HL-60 (cell line): ENCODE measurements around the gene RYR2.

Experiments
- CTCF ChIP-seq: IDR thresholded peaks from one replicate; pipeline ENCODE4 v1.5.1; 2011; ENCODE audit warnings: low read length, control low read depth, inconsistent platforms; ENCODE audit not compliant: insufficient read depth
- GABPA ChIP-seq: IDR thresholded peaks from 2 replicates; pipeline ENCODE4 v1.6.1; 2012; ENCODE audit warnings: low read depth
- POLR2AphosphoS5 ChIP-seq: IDR thresholded peaks from 2 replicates; pipeline ENCODE4 v1.6.1; 2012; ENCODE audit warnings: low read depth
- REST ChIP-seq: IDR thresholded peaks from 2 replicates; pipeline ENCODE4 v1.6.1; 2012; ENCODE audit warnings: low read depth; ENCODE audit not compliant: insufficient replicate concordance
- SPI1 ChIP-seq: IDR thresholded peaks from 2 replicates; pipeline ENCODE4 v1.6.1; 2012; ENCODE audit warnings: low read depth, mild to moderate bottlenecking, borderline replicate concordance

GRCh38 chr1:237838904-237839534, 797.0 kb downstream of the RYR2 start:
- no peak for TF ChIP-seq CTCF
- TF ChIP-seq POLR2AphosphoS5: no peak
- TF ChIP-seq SPI1: no peak
- TF ChIP-seq GABPA: no peak
- TF ChIP-seq REST: no peak
